Loucy (cell line): ENCODE measurements around the gene SLPI.

ENCODE experiments used
- EZH2phosphoT487 ChIP-seq: fragments of 200-600 bp; IDR thresholded peaks from 2 replicates; pipeline ENCODE4 v1.6.1; 2018; ENCODE audit warnings: antibody characterized with exemption, mild to moderate bottlenecking, moderate library complexity, borderline replicate concordance
- TF ChIP-seq, protein P1 (sequence below): fragments of 200-600 bp; sonication (generic); conservative IDR thresholded peaks from 2 replicates; pipeline ENCODE4 v1.5.1; 2014; ENCODE audit warnings: mild to moderate bottlenecking, antibody characterized with exemption, low read length

- TF ChIP-seq EZH2phosphoT487, result no peak
- TF ChIP-seq, protein P1, sequence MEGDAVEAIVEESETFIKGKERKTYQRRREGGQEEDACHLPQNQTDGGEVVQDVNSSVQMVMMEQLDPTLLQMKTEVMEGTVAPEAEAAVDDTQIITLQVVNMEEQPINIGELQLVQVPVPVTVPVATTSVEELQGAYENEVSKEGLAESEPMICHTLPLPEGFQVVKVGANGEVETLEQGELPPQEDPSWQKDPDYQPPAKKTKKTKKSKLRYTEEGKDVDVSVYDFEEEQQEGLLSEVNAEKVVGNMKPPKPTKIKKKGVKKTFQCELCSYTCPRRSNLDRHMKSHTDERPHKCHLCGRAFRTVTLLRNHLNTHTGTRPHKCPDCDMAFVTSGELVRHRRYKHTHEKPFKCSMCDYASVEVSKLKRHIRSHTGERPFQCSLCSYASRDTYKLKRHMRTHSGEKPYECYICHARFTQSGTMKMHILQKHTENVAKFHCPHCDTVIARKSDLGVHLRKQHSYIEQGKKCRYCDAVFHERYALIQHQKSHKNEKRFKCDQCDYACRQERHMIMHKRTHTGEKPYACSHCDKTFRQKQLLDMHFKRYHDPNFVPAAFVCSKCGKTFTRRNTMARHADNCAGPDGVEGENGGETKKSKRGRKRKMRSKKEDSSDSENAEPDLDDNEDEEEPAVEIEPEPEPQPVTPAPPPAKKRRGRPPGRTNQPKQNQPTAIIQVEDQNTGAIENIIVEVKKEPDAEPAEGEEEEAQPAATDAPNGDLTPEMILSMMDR, result no peak
Observed at GRCh38 chr20:45209924-45210323, 44.4 kb downstream of the SLPI start.
